GM10266 (cell line): Measurements from ENCODE around the gene THAP4.

ENCODE experiments used
- DNase-seq: peaks from one replicate; pipeline ENCODE4 v3.0.0; 2012; ENCODE audit errors: extremely low spot score
- TF ChIP-seq, protein P1 (sequence below): IDR thresholded peaks from 2 replicates; pipeline ENCODE4 v1.5.1; 2012; ENCODE audit warnings: mild to moderate bottlenecking, low read depth; ENCODE audit not compliant: control insufficient read depth, insufficient read depth; ENCODE audit errors: missing control alignments

Gene THAP4, protein sequence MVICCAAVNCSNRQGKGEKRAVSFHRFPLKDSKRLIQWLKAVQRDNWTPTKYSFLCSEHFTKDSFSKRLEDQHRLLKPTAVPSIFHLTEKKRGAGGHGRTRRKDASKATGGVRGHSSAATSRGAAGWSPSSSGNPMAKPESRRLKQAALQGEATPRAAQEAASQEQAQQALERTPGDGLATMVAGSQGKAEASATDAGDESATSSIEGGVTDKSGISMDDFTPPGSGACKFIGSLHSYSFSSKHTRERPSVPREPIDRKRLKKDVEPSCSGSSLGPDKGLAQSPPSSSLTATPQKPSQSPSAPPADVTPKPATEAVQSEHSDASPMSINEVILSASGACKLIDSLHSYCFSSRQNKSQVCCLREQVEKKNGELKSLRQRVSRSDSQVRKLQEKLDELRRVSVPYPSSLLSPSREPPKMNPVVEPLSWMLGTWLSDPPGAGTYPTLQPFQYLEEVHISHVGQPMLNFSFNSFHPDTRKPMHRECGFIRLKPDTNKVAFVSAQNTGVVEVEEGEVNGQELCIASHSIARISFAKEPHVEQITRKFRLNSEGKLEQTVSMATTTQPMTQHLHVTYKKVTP

DNA sequence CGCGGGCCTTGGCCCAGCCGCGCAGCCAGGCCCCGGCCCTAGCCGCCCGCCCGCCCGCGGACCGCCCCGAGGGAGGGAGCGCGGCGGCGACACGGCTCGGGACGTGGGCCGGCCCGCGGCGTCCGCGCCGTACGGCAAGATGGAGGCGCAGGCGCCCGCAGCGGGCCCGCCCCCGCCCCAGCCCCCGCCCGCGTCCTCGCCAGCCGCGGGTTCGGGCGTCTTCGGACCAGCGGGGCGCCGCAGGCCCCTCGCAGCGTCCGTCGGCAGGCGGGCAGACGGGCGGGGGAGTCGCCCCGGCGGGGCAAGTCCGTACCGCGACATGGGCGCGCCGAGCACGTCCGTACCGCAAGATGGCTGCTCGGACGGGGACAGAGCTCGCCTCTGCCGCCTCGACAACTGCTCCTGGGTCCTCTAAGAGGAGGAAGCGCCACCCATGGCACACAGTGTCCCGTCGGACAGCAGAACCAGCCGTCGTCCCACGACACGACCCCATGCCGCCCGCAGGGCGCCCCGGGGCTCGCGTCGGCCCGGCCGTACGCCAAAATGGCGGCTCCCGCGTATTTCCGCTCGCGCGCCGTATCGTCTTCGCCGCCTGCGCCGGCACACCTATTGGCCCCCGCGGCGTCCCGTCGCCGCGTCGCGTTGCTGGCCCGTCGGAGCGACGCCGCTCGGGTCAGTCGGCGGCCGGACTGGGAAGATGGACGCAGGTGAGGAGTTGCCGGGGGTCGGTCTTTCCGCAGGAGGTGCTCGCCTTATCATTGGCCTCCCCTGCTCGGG is at the start of gene THAP4, which contains the start of gene ATG4B:
Gene THAP4, minus strand, starts transcription at position 141 of the 777 bp plus-strand sequence. CDS start 141 bp downstream, outside the sequence.
Gene ATG4B, plus strand, starts transcription at position 676 of the 777 bp plus-strand sequence. Its CDS starts 22 bp downstream, at position 698.
- TF ChIP-seq, protein P1, sequence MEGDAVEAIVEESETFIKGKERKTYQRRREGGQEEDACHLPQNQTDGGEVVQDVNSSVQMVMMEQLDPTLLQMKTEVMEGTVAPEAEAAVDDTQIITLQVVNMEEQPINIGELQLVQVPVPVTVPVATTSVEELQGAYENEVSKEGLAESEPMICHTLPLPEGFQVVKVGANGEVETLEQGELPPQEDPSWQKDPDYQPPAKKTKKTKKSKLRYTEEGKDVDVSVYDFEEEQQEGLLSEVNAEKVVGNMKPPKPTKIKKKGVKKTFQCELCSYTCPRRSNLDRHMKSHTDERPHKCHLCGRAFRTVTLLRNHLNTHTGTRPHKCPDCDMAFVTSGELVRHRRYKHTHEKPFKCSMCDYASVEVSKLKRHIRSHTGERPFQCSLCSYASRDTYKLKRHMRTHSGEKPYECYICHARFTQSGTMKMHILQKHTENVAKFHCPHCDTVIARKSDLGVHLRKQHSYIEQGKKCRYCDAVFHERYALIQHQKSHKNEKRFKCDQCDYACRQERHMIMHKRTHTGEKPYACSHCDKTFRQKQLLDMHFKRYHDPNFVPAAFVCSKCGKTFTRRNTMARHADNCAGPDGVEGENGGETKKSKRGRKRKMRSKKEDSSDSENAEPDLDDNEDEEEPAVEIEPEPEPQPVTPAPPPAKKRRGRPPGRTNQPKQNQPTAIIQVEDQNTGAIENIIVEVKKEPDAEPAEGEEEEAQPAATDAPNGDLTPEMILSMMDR: no peak
- peak; percentile 98 for DNase-seq

DNA sequence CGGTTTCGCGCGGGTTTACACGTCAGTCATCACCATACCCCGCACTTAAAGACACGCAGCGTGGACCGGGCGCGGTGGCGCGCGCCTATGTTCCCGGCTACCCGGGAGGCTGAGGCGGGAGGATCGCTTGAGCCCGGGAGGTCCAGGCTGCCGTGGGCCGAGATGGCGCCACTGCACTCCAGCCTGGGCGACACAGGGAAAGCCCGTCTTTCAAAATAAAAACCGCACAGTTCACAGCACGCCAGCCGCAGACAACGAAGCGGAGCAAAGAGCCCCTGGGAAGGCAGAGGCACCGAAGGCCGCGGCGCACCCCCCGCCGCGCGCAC is 49.3 kb upstream of the THAP4 start:
- TF ChIP-seq, protein P1: no peak

DNA sequence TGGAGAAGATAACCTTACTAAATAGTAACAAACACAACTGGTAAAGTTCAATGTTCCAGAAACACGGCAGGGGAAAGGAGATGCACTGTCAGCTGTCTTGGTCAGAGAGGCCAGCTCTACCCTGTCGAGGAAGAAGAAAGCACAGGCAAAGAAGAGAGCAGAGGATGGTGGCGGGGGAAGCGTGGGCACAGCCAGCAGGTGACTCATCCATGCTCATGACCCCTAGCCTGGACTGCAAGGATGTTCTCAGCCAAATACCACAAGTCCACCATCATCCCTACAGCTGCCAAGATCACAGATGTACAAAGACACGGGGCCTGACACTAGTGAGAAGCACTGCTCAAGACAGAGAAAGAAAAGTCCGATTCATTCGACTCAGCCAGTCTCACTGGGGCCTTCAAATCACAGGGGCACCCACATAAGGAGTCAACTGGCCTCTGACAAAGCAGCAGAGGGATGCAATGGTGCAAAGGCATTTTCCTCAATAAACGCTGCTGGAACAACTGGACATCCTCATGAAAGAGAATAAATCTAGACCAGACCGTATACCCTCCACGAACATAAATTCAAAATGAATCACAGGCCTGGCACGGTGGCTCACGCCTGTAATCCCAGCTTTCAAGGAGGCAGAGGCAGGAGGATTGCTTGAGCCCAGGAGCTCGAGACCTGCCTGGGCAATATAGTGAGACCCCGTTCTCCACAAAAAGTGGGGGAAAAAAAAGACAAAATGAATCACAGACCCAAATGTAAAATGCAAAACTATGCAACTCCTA is 44.1 kb upstream of the THAP4 start:
- no peak for DNase-seq
- TF ChIP-seq, protein P1: no peak

More for the DNA sequence above, 49.3 kb upstream of the THAP4 start:
- no peak for DNase-seq

DNA sequence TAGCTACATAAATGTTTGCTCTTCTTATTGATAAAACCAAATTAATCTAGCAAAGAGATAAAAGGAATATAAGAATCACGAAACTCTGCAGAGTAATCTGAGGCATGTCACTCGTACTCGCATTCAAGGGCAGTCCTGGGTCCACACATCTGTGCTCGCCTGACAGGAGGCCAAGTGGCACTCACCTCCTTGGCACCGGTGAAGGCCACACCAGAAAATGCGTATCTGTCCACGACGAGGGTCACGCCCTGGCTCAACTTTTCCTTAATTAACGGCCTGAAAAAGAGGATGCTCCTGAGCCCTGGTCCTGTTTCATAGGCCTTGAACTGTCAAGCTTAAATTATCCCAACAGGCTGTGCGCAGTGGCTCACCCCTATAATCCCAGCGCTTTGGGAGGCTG is 43.1 kb upstream of the THAP4 start:
- TF ChIP-seq, protein P1: no peak
- DNase-seq: no peak

DNA sequence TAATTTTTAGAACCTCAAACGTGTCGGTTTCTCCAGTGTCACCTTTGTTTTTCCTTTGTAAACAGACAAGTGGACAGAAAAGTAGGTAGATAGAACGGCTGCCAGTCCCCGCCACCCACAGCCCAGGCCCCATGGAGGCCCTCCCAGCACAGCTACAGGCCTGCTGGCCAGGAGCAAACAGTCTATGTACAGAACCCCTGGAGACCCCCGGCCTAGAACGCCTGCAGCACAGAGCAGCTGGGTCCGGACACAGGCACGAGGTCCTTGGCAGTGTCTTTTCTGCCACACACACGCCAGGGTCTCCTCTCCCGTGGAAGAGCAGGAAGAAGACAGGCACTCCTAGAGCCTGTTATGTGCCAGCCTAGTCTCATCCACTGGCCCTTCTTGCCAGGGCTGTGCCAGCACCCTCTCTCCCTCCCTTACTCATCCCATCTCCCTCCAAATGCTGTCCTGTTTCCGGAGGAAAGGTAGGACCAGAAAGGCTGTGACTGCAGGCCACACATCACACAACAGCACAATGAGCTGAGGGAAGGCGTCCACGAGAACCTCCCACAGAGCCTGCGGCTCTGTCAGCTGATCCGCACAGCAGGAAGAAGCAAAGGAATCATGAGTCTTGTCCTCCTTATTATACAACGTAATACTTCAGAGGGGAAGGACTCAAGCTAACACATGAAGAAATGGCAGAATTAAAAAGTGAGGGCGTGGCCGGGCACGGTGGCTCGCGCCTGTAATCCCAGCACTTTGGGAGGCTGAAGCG is 42.0 kb upstream of the THAP4 start:
- DNase-seq: no peak
- TF ChIP-seq, protein P1: no peak

DNA sequence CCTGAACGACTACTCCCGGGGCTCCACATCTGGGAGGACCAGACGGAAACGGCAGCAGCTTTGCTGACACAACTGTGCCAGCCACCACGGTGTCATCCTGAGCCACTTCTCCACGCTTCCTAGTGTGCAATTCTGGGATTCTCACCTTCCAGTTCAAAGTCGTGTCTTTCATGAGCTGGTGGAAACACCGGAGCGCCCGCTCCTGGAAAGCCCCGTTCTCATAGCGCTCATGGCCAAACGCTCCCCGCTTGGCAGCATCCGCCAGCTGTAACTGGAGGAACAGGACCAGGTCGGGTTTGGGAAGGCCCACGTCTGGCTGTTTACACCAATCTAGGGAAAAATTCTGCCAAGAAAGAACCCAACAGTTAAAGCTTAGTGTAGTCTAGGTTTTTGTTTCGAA is 41.3 kb upstream of the THAP4 start:
- TF ChIP-seq, protein P1: no peak
- DNase-seq: no peak
